NCI-H510A (cell line): Measurements from ENCODE around the gene SPEG.

ENCODE experiments used
- DNase-seq: peaks from one replicate; lab custom pipeline; 2025; lab: John Stamatoyannopoulos, UW

Gene SPEG

DNA sequence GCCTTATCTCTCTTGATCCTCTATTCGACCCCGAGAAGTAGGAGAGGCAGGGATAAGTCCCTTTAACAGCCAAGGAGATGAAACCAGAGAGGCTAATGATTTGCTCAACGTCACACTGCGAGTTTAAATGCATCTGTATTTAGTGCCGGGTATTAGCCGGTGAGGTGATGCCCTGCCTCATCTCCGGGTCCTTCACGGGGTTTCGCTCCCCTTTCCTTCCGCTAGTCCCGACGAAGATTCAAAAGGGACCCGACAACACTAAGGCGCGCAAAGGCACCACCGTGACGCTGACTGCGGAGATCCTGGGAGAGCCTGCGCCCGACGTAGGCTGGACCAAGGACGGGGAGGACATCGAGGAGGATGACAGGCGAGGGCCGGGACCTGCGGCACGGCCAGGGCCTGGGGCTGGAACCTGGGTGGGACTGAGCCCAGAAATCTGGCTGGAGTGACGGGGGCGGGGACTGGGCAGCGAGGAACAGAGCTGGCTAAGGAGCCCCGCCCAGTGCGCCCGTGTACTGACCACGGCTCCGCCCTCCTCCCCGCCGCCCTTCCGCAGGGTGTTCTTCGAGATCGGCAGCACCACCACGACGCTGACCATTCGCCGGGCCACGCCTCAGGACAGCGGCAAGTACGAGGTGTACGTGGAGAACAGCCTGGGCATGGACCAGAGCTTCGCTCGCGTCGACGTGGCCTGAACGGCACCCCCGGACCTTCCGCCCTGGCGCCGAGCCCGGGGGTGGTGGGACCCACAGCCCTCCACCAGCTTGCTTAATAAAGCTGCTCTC is 63.0 kb downstream of the SPEG start:
- DNase-seq, result no peak

DNA sequence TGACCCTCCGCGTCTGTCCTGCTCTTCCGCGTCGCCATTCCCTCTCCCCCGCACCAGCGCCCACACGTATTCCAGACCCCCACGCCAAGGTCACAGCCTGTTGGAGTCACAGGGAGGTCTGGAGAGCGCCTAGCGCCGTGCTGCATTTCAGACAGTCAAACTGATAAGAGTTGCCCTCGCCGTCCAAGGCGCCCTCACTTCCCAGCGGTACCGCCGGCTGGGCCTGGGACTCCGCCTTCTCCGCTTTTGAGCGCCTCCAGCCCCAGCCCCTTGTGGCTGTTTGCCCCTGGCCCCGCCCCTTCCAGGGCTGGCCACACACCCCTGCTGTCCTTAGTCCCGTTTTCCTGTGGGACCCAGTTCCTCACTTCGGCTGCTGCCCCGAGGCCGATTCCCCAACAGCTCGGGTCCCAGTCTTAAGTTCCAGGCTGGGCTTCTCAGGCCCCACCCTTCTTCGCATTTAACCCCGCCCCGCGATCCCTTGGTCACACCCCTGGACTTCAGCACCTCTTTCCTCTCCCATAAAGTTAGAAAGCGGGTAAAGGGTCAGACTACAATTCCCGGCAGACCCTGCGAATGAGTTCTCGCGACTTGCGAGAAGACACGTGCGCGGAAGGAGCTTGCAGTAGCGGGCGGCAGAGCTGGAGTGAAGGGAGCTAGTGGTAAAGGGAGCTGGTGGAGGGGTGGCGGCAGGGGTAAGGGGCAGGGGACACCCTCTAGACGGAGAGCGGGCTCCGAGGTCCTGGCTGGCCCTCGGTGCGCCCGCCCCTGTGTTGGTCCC is 63.8 kb downstream of the SPEG start, which contains the start of gene GMPPA:
Gene GMPPA (plus strand): TSS at position 612 of the 778 bp plus-strand sequence. CDS start 1,085 bp downstream, outside the sequence.
- peak; percentile 95 for DNase-seq

DNA sequence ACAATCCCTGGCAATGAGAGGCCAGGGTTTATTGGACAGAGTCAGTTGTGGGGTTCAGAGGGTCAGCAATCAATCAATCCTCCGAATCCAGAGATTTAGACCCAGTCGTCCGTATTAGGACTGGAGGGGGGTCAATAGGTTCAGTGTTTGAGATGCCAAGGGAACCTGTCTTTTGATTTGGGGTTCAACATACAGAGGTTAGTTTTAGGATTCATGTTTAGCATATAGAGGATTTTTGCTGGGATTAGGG is 64.3 kb downstream of the SPEG start:
- DNase-seq, result no peak

DNA sequence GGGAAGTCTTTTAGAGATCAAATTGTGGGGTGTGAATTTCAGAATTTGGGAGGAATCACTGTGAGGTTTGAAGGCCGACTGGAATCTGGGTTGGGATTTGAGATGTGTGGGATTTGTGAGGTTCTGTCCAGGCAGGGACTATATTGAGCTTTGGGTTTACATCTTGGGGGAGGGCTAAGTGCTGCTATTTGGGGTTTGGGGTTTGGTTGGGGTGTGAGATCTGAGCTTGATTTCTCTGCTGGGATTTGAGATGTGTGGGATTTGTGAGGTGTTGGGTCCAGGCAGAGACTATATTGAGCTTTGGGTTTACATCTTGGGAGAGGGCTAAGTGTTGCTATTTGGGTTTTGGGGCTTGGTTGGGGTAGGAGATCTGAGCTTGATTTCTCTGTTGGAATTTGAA is 64.9 kb downstream of the SPEG start:
- no peak for DNase-seq

DNA sequence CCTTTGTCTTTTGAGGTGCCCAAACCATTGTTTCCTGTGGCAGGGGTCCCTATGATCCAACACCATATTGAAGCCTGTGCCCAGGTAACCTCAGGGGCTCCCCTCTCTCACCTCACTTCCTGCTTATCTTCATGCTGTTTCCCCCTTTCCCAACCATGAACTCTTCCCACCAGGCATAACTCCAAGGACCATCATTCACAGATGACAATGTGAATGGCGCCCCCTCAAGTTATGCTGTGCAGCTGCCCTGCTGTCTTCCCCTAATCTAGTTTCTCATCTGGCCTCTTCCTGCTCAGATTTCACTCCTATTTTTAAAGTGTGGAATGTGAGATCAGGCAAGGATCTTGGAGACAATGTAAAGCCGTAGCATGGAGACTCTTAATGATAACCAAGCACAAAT is 65.5 kb downstream of the SPEG start:
- DNase-seq, result no peak

DNA sequence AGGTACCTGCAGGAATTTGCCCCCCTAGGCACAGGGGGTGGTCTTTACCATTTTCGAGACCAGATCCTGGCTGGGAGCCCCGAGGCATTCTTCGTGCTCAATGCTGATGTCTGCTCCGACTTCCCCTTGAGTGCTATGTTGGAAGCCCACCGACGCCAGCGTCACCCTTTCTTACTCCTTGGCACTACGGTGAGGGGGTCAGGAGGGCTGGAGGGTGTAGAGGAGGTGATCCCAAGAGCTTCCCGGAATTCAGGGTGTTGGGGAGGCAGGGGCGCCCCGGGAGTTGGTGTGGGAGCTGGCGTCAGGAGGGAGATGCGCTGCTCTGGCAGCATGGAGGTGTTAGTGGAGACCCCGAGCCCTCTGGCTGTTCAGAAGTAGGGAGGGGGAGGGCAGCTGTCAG is 67.2 kb downstream of the SPEG start:
- DNase-seq, result no peak

DNA sequence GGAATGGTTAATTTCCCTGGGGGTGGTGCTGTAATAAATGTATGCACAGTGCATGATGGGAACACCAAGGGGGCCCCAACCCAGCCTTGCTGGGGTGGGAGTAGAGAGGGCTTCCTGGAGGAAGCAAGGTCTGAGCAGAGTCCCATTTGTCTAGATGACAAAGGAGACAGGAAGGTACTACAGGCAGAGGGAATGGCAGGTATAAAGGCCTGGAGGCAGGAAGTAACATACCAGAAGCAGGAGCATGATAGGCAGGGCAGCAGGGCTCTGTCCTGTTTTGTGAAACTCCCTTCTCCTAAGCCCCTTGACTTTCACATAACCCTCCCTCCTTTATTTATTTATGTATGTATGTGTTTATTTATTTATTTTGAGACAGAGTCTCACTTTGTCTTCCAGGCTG is 68.0 kb downstream of the SPEG start:
- DNase-seq, result no peak

DNA sequence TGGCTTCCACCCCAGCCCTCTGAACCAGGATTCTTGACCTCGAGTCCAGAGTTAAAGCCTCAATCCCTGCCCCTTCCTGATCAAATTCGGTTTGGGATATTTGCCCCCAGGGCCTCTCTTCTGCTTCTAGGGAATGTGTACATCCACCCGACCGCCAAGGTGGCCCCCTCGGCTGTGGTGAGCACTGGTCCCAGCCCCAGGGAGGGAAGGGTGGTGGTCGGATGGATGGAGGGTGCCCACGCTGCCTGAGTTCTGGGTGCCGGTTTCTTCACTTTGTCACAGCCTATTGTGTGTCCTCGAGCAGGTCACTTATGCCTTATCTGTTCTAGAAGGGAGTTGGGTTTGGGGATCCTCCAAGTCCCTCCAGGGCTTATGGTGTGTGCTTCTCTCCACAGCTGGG is 70.9 kb downstream of the SPEG start:
- no peak for DNase-seq

DNA sequence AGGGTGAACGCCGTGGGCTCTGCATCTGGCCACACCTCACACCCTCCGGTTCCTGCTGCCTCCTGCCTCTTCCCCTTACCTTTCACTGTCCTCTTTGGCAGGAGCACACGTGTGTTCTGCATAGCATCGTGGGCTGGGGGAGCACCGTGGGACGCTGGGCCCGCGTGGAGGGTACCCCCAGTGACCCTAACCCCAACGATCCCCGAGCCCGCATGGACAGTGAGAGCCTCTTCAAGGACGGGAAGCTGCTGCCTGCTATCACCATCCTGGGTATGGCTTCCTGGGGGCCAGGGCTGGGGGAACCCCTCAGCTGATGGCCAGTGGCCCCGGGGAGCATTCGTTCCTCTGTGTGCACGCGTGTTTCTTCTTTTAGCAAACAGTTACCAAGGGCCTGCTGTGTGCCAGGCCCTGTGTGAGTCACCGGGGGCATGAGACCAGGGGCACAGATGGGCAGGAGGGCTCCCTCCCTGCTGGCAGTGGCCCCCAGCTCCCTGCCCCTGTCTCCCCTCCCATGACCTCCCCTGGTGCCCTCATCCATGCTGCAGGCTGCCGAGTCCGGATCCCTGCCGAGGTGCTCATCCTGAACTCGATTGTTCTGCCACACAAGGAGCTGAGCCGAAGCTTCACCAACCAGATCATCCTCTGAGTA is 71.6 kb downstream of the SPEG start:
- DNase-seq, result no peak

DNA sequence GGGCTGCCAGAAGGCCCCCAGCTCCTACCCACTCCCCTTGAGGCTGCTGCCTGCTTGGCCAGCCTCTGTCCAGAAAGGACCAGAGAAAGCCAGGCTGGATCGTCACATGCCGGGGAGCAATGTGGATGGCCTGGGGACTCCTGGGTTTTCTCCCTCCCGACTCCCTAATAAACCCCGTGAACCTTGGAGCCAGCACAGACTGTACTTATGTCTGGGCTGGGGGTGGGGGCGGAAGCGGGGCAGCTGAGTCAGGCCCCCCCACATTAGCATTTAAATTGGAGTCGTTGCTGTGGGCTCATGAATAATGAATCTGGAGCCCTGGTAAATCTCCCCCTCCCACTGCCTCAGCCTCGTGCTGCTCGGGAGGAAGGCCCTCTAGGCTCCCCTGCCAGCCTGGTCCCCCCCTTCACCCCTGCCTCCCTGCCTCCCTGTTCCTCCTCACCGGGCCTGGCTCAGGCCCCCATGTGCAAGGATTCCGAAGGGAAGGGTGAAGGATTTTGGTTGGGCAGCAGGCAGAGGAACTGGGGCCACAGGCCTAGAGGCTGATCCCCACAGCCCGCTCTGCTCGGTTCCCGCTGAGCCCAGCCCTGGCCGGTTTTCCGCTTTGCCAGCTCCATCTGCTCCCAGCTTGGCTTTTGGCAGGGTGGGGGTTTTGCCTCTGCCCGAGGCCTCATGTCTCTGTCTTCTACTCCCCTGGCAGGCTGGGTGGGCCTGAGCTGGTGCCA is 72.3 kb downstream of the SPEG start:
- no peak for DNase-seq

DNA sequence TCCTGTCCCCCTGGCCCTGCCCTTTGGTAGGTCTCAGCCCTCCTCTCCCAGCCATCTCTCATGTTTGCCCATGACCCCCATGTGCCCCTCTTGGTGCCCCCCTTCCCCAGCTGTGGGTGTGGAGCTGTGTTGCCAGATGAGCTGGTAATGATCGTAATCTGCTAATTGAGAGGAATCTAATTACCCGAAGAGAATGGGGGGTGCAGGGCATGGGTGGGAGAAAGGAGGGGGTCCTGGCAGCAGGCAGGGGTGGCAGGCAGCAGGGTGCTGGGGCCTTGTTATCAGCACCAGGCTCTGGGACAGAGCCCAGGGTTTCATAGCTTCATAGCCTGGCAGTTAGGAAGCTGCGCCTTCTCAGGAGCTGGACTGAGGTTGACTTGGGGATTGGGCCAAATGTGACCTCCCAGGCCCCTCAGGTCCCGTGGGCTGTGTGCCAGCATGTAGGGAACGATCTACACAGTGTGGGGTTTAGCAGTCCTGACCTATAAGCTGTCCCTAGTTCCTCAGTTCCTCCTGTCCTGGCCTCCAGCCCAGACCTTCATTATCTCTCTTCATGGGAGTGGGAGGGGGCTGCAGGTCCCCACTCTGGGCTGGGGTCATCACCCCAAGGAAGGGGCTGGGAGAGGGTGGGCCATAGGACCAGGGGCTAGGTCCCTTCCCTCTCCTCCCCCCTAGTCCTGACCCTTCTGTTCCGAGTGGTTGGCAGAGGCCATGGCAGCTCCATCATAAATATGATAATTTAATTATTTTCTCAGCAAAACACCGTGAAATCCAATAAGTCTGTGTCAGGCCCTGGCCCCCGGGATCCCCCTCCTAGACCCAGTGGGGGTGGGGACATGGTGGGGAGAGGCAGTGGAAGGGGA is 73.2 kb downstream of the SPEG start:
- DNase-seq, result no peak

DNA sequence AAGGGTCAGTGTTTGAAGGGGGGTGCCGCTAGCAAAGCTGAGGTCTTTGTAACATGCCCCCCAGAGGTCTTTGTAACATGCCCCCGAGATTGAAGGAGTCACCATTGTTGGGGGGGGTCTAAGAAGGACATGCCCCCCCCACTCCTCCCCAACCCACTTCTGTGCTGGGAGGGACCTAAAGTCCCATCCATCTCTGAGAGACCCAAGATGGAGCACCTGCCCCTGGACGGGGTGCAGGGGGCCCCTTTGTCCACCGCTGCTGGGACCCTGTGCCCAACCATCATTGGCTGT is 73.7 kb downstream of the SPEG start:
- DNase-seq, result no peak

DNA sequence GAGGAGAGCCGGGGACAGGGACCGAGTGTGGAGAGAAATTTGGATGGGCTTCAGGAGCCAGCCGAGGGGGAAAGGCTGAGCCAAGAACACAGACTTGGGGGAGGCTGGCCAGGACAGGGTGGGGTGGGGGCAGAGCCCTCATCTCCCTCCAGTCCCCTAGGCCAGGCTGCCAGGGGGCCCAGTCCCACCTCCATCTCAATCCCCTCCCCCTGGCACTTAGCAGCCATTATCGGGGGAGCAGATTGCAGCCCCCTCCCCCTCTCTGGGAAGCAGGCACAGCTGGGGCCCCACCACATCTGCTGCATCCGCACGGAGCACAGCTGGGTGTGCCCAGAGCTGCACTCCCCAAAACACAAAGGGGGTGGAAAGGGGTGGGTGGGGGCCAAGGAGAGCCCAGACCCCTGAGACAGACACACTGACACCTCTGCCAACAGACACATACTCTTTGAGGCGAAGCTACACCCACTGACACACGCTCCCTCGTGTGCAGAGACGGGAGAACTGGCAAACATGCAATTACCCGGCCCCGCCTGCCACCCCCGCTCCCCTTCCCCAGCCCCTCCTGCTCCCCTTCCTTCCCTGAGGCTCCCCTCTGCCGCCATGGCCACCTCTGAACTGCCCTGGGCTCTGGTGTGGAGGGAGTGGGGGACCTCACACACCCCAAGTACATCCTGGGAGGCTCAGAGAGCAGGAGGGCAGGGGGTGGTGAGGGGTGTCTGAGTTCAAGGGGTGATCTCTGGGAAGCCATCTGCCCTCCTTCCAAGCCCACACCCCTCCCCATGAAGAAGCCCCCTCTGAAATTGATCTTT is 74.5 kb downstream of the SPEG start:
- DNase-seq, result no peak

DNA sequence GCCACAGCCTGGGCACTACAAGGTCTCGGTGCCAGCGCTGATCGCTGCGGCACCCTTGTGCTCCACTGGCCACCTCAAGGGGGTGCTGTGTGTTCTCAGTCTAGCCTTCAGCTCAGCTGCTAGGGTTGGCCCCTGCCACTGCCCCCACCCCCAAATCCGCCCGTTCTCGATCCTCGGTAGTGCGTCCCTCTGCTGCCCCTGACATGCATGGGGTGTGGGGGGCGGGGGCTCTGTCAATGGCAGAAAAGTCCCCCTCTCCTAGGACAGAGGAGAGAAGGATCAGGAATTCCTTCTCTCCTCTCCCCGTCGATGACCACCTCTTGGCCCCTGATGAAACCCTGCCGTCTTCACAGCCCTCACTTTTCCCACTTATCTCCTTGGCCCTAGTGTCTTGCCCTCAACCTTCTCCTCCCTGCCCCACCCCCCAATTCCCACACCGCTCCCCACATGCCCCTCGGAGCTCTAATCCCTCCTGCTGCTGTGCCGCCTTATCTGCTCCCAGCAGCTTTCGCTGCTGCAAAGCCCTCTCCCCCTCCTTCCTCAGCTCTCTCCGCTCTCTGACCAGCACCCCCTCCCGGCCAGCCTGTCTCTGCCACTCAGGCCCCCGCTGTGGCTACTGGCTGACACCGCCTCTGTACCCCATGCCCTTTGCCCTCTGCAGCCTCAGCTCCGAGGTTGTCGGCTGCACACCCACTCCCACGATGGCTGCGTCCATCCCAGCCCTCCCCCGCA is 75.3 kb downstream of the SPEG start:
- no peak for DNase-seq

DNA sequence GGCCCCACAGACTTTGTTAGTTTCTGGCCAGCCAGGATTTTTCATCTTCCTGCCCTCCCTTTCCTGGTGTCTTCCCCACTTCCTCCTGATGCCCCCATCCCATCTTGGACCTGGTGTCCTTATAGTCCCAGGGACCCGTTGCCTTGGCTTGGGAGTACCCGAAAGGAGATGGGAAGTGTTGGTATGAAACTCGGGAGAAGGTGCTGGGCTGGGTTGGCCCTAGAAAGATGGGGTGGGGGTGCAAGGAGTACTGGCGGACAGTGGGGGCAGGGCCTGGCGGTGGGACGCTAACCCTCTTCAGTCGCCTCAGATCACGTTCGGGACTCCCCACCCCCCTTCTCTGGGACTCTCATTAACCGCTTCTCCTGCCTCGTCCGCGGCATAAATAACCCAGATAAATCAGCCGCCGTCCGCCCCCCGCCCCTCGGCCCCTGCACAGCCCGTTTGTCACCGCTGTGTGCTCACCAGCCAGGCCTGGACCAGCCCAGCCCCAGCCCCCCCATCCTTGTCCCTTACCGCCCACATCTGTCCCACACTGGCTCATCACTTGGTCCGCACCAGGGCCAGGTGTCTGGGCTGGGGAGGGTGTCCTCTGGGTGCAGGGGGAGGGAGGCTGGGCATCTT is 76.0 kb downstream of the SPEG start:
- no peak for DNase-seq

DNA sequence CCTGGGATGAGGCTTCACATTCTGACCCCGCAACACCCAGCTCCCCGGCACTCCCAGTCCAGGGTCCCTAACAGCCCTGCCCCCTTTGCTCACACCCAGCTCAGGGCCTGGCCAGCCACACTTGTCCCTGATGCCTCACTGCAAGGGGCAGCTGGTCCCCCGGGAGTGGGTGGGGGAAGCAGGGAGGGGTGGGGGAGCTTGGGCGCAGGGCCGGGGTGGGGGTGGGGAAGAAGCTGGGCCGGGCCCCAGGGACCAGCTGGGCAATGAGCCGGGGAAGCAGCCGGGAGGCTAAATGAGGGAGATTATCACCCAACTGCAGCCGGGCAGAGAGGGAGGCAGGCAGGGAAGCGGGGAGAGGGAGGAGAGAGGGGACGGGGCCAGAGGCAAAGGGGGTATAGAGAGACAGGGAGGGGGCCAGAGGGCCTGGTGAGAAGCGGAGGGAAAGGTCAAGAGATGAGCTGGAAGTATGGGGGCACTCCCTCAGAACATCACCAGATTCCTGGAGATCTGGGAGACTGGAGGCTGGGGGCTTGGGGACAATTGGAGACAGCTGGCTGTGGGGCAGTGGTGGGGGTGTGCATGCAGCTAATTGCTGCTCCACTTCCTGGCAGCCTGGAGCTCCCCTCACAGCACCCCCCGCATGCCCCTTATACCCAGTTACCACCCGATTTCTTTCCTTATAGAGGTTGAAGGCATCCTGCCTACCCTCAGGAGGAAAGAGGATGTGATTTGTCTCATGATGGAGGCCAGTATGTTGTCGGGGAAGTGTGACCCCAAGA is 77.1 kb downstream of the SPEG start:
- no peak for DNase-seq

DNA sequence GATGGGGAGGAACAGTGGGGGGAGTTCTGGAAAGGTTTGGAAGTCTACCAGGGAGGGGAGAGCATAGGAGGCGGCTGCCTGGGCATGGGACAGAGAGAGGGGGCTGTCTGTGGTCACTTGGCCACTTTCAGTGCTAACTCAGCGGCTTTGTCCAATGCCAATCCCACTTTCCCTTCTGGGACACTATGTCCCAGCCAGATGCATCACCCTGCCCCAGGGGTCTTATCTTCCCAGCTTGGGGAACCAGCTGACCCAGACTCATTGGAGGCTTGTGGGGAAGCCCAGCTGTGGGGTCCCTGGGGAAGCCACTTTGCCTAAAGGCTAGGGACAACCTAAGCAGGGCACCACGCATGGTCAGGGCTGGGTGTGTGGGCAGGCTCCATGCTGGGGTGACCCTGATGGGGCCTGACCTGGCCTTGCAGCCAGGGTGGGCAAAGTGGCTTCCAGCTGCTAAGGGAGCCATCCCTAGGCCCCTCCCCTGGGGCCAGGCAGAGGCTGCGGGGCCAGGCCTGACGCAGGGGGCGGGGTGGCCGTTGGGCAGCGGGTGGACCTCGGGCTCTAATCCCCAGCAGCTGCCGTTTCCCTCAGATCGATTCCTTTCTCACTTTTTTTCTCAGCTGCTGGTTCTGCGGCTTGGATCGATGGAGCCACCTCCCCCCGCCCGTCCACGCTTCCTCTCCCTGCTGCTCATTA is 78.0 kb downstream of the SPEG start:
- no peak for DNase-seq

DNA sequence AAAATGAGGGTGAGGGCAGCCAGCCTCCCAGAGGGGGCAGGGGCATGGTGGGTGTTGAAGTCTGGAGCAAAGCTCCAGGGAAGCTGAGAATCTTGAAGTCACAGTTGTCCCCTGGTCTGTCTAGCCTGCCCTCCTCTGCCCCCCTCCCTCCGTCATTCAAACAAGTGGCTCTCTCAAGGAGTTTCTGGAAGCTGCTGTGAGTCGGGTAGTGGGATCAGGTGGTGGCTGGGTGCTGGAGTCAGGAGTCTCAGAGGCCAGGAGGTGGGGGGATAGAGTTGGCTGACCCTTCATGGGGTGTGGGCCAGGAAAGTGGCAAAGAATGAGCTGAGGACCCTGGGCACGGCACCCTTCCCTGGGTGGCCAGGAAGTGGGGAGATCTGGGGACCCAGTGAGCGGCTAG is 79.1 kb downstream of the SPEG start:
- DNase-seq, result no peak
